Activated CD4-positive, alpha-beta memory T cell treated with anti-CD3 and anti-CD28 coated beads for 36 hours (primary cell): Measurements from ENCODE around the gene MCMBP. TPM values are rescaled to one million over a fixed set of nuclear protein-coding genes. Genes with fewer than 3 reads are reported as not detected.
"Not testable (repeated sequence)": the region's sequence is repeated elsewhere in the genome, so short reads cannot be mapped to it uniquely, and the experiment has no call there.

ENCODE experiments used
- CTCF ChIA-PET: fragments of 350-600 bp; sonication (Branson Sonifier 250); formaldehyde crosslinking; loops from one replicate; lab custom pipeline; 2021; ENCODE audit warnings: antibody characterized with exemption, inconsistent platforms; lab: Charles Lee
- POLR2A ChIA-PET: fragments of 350-600 bp; sonication (Branson Sonifier 250); formaldehyde crosslinking; loops from one replicate; lab custom pipeline; 2021; ENCODE audit warnings: antibody characterized with exemption; lab: Charles Lee
- DNase-seq: peaks from one replicate; pipeline ENCODE4 v3.0.0-alpha.2; 2020
- H3K27ac Mint-ChIP-seq: one replicate; pipeline ENCODE4 v1.8.0; 2021; ENCODE audit warnings: mixed read lengths
- H3K27me3 Mint-ChIP-seq: one replicate; pipeline ENCODE4 v1.8.0; 2021; ENCODE audit warnings: mixed read lengths
- H3K36me3 Mint-ChIP-seq: one replicate; pipeline ENCODE4 v1.8.0; 2021; ENCODE audit warnings: mixed read lengths
- H3K4me1 Mint-ChIP-seq: one replicate; pipeline ENCODE4 v1.8.0; 2021; ENCODE audit warnings: low read depth, mixed read lengths
- H3K4me3 Mint-ChIP-seq: one replicate; pipeline ENCODE4 v1.8.0; 2021; ENCODE audit warnings: mild to moderate bottlenecking, mixed read lengths
- H3K9me3 Mint-ChIP-seq: one replicate; pipeline ENCODE4 v1.8.0; 2021; ENCODE audit warnings: mixed read lengths
- intact Hi-C: fragments of 100-400 bp; cut with micrococcal nuclease; formaldehyde crosslinking; loops from one replicate; pipeline ENCODE4 v1.15.1; 2023
- total RNA-seq, 2 experiments: library from RNA; stranded (reverse); gene quantifications; one replicate each; pipeline ENCODE4 v1.2.3, GENCODE V29; 2021

Gene MCMBP, protein sequence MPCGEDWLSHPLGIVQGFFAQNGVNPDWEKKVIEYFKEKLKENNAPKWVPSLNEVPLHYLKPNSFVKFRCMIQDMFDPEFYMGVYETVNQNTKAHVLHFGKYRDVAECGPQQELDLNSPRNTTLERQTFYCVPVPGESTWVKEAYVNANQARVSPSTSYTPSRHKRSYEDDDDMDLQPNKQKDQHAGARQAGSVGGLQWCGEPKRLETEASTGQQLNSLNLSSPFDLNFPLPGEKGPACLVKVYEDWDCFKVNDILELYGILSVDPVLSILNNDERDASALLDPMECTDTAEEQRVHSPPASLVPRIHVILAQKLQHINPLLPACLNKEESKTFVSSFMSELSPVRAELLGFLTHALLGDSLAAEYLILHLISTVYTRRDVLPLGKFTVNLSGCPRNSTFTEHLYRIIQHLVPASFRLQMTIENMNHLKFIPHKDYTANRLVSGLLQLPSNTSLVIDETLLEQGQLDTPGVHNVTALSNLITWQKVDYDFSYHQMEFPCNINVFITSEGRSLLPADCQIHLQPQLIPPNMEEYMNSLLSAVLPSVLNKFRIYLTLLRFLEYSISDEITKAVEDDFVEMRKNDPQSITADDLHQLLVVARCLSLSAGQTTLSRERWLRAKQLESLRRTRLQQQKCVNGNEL
- 10 to 100 TPM; 90.8 to 92.8 TPM for total RNA-seq

DNA sequence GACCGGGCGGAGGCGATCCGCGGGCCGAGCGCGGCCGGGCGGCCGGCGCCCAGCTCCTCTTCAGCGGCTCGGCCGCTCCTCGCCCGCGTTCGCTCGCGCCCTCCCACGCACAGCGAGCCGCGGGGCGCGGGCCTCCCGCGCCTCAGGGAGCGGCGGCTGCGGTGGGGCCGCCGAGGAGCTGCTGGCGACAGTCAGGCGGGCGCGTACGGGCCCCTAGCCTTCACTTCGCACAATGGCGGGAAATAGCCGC, at the start of gene MCMBP:
Gene MCMBP (minus strand): TSS at position 234 of the 250 bp plus-strand sequence. CDS start 259 bp downstream, outside the sequence.
- Mint-ChIP-seq H3K27ac (peak within 1 kb of the TSS; percentile 89), H3K4me1 (peaks cover 35% of the 10 kb centered on the region), H3K9me3 (no peaks in the 10 kb centered on the region), H3K27me3 (no peaks in the 10 kb centered on the region), H3K4me3 (peak within 1 kb of the TSS; percentile 91), H3K36me3 (peaks cover 2% of the 10 kb centered on the region)
- ChIA-PET POLR2A (interaction anchor here (0.6 to 3.4 kb wide), 12 partner anchors 10 to 275 kb away, joined by 3 to 36 read pairs (median 4); partner anchors contain the start of genes BAG3, INPP5F, SEC23IP and TIAL1), CTCF (interaction anchor here (0.6 to 5.4 kb wide), 10 partner anchors 10 to 267 kb away, joined by 3 to 60 read pairs (median 4); partner anchors contain the start of genes INPP5F and SEC23IP)
- DNase-seq, result no peak
- intact Hi-C loops, result loop anchor here (1.0 to 5.0 kb wide), 4 partner anchors 10 to 665 kb away; partner anchors contain the start of genes GRK5 and TIAL1

DNA sequence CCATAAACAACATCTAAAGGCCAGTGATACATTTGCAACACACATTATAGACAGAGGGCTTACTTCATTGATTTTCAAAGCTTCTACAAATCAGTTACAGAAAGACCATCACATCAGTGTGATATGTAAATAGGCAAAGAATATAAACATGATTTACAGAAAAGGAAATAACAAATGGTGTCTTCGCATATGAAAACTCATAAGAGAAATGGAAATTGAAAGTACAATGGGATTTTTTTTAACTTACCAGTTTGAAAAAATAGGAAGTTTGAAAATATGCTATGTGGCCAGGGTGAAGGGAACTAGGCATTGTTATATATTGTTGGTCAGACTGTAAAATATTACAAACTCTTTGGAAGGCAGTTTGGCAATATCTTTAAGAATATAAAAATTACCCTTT, 47.2 kb upstream of the MCMBP start:
- no peak overlapping the region for H3K27ac Mint-ChIP-seq
- H3K4me3 Mint-ChIP-seq, result no peak overlapping the region
- POLR2A ChIA-PET, result no interaction called here

DNA sequence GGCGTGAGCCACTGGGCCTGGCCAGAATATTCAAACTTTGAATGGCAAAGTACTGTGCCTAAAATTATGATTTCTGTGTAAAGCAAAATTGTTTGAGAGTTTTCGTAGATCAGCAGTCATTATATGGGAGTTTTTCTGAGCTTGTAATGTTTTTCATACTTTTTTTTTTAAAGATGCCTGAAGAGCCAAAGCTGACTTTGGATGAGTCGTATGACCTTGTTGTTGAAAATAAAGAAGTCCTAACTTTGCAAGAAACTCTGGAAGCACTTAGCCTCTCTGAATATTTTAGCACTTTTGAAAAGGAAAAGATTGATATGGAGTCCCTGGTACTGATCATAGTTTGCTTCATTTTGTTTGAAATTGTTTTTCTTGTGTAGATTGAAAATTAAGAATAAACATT, 46.6 kb upstream of the MCMBP start:
- intact Hi-C loops, result no loop called here
- Mint-ChIP-seq H3K4me3 (no peak overlapping the region), H3K4me1 (peaks cover 9% of the 10 kb centered on the region), H3K27ac (no peak overlapping the region), H3K27me3 (no peaks in the 10 kb centered on the region), H3K9me3 (no peaks in the 10 kb centered on the region), H3K36me3 (peaks cover 43% of the 10 kb centered on the region)
- ChIA-PET POLR2A (no interaction called here), CTCF (interaction anchor here (1.1 kb wide), 1 partner anchor 46 kb away, joined by 3 read pairs; no protein-coding TSS in a partner anchor)
- DNase-seq, result no peak

More for the DNA sequence above, 47.2 kb upstream of the MCMBP start:
- peaks cover 9% of the 10 kb centered on the region for H3K4me1 Mint-ChIP-seq
- H3K36me3 Mint-ChIP-seq, result peaks cover 40% of the 10 kb centered on the region
- no peak for DNase-seq
- intact Hi-C loops, result loop anchor here (5.0 kb wide), 1 partner anchor 233 kb away; no protein-coding TSS in a partner anchor
- no peaks in the 10 kb centered on the region for H3K9me3 Mint-ChIP-seq
- no peaks in the 10 kb centered on the region for H3K27me3 Mint-ChIP-seq
- CTCF ChIA-PET, result interaction anchor here (1.4 kb wide), 1 partner anchor 8 kb away, joined by 4 read pairs; no protein-coding TSS in a partner anchor

DNA sequence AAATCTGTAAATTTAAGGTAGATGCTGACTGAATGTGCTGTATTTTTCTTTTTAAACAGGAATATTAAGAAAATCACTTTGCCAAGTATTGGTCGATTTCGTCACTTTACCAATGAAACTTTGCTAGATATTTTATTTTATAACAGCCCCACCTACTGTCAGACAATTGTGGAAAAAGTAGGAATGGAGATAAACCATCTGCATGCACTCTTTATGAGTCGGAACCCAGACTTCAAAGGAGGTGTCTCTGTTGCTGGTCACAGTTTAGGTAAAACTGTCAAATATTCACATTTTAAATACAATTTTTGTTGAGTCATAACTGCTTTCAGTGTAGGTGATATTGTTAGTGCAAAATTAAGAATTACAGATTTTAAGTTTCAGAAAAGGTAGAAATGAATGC, 45.1 kb upstream of the MCMBP start:
- H3K9me3 Mint-ChIP-seq, result no peaks in the 10 kb centered on the region
- H3K4me1 Mint-ChIP-seq, result peaks cover 9% of the 10 kb centered on the region
- no peak for DNase-seq
- no peaks in the 10 kb centered on the region for H3K27me3 Mint-ChIP-seq
- H3K4me3 Mint-ChIP-seq, result no peak overlapping the region
- no peak overlapping the region for H3K27ac Mint-ChIP-seq
- ChIA-PET POLR2A (no interaction called here), CTCF (no interaction called here)
- H3K36me3 Mint-ChIP-seq, result peaks cover 49% of the 10 kb centered on the region
- intact Hi-C loops, result no loop called here

DNA sequence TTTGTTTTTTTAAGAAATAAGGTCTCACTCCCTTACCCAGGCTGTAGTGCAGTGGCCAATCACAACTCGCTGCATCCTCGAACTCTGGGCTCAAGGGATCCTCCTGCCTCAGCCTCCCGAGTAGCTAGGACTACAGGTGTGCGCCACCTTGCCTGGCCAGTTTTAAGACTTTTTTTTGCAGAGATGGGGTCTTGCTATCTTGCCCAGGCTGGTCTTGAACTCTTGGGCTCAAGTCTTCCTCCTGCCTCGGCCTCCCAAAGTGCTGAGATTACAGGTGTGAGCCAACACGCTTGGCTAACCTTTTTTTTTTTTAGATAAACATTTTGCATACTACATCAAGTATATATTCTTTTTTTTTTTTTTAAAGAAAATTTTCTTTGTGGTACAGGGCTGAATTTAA, 38.0 kb upstream of the MCMBP start:
- H3K27ac Mint-ChIP-seq, result no peak overlapping the region
- intact Hi-C loops, result no loop called here
- no peak overlapping the region for H3K4me3 Mint-ChIP-seq
- H3K9me3 Mint-ChIP-seq, result no peaks in the 10 kb centered on the region
- ChIA-PET CTCF (no interaction called here), POLR2A (no interaction called here)
- peaks cover 34% of the 10 kb centered on the region for H3K36me3 Mint-ChIP-seq
- no peaks in the 10 kb centered on the region for H3K27me3 Mint-ChIP-seq
- no peaks in the 10 kb centered on the region for H3K4me1 Mint-ChIP-seq
- no peak for DNase-seq

DNA sequence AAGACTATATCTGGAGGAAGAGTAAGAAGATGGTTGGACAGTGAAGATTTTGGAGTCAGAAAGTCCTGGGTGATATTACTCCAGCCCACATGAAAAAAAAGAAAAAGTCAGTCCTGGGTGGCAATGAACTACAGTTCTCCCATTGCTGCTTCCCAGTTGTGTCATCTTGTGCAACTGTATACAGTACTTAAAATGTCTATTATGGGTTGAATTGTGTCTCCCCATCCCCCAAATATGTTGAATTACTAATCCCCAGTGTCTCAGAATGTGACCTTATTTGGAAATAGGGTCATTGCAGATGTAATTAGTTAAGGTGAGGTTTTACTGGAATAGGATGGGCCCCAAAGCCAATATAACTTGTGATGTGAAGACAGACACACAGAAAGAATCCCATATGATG, 35.5 kb upstream of the MCMBP start:
- Mint-ChIP-seq H3K4me1 (no peaks in the 10 kb centered on the region), H3K9me3 (no peaks in the 10 kb centered on the region), H3K4me3 (no peak overlapping the region), H3K27ac (no peak overlapping the region), H3K27me3 (no peaks in the 10 kb centered on the region), H3K36me3 (peaks cover 38% of the 10 kb centered on the region)
- no peak for DNase-seq
- intact Hi-C loops, result no loop called here
- ChIA-PET POLR2A (no interaction called here), CTCF (no interaction called here)

DNA sequence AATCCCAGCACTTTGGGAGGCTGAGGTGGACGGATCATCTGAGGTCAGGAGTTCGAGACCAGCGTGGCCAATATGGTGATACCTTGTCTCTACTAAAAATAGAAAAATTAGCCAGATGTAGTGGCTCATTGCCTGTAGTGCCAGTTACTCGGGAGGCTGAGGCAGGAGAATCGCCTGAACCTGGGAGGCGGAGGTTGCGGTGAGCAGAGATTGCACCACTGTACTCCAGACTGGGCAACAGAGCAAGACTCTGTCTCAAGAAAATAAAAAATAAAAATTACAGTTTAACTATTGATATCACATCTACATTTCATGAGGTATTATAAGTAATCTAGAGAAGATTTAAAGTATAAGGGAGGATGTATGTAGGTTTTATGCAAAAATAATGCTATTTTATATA, 35.1 kb upstream of the MCMBP start:
- CTCF ChIA-PET, intact Hi-C loops, H3K4me1 Mint-ChIP-seq, H3K27me3 Mint-ChIP-seq, H3K9me3 Mint-ChIP-seq, H3K27ac Mint-ChIP-seq, H3K4me3 Mint-ChIP-seq, DNase-seq, POLR2A ChIA-PET: not testable (repeated sequence)
- peaks cover 37% of the 10 kb centered on the region for H3K36me3 Mint-ChIP-seq

DNA sequence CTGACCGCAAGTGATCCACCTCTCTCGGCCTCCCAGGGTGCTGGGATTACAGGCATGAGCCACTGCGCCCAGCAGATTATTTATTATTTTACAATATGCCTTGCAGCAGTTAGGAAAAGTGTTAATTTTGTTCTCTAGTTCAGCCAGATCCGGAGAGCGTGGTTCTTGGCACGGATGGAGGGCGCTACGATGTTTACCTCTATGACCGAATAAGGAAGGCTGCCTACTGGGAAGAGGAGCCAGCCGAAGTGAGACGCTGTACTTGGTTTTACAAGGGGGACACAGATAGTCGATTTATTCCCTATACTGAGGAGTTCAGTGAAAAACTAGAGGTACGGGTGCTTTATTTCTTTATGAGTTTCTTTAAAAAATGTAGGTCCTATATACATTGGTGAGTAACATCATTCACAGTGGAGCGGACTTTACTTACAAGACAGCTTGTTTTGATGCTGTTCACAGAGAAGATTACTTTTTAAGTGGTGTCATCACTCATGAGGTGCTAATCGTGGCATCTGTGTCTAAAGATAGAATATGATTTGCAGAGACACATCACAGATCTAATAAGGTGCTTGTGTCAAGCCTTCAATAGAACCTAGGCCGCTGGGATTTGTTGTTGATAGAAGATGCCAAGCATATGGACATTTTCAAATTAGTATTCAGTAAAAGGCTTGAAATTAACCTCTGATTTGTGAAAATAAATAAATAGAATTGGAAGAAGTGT, 31.5 kb upstream of the MCMBP start:
- intact Hi-C loops, result no loop called here
- H3K4me1 Mint-ChIP-seq, result peaks cover 6% of the 10 kb centered on the region
- H3K4me3 Mint-ChIP-seq, result no peak overlapping the region
- ChIA-PET POLR2A (no interaction called here), CTCF (interaction anchor here (1.0 kb wide), 1 partner anchor 45 kb away, joined by 3 read pairs; no protein-coding TSS in a partner anchor)
- no peak overlapping the region for H3K27ac Mint-ChIP-seq
- no peaks in the 10 kb centered on the region for H3K27me3 Mint-ChIP-seq
- H3K36me3 Mint-ChIP-seq, result peaks cover 31% of the 10 kb centered on the region
- no peaks in the 10 kb centered on the region for H3K9me3 Mint-ChIP-seq
- no peak for DNase-seq

DNA sequence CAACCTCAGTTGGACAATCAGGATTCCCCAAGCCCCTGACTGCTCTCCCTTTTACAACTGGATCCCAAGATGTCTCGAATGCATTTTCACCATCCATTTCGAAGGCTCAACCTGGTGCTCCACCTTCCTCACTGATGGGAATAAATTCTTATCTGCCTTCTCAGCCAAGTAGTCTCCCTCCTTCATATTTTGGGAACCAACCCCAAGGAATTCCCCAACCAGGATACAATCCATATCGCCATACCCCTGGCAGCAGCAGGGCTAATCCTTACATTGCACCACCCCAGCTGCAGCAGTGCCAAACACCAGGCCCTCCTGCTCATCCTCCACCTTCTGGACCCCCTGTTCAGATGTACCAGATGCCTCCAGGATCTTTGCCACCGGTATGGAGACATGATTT, 25.9 kb upstream of the MCMBP start:
- intact Hi-C loops, result no loop called here
- Mint-ChIP-seq H3K27me3 (no peaks in the 10 kb centered on the region), H3K9me3 (no peaks in the 10 kb centered on the region), H3K36me3 (peaks cover 26% of the 10 kb centered on the region), H3K4me3 (no peak overlapping the region), H3K27ac (no peak overlapping the region), H3K4me1 (peaks cover 49% of the 10 kb centered on the region)
- ChIA-PET CTCF (no interaction called here), POLR2A (interaction anchor here (0.5 kb wide), 1 partner anchor 265 kb away, joined by 3 read pairs; no protein-coding TSS in a partner anchor)
- no peak for DNase-seq

DNA sequence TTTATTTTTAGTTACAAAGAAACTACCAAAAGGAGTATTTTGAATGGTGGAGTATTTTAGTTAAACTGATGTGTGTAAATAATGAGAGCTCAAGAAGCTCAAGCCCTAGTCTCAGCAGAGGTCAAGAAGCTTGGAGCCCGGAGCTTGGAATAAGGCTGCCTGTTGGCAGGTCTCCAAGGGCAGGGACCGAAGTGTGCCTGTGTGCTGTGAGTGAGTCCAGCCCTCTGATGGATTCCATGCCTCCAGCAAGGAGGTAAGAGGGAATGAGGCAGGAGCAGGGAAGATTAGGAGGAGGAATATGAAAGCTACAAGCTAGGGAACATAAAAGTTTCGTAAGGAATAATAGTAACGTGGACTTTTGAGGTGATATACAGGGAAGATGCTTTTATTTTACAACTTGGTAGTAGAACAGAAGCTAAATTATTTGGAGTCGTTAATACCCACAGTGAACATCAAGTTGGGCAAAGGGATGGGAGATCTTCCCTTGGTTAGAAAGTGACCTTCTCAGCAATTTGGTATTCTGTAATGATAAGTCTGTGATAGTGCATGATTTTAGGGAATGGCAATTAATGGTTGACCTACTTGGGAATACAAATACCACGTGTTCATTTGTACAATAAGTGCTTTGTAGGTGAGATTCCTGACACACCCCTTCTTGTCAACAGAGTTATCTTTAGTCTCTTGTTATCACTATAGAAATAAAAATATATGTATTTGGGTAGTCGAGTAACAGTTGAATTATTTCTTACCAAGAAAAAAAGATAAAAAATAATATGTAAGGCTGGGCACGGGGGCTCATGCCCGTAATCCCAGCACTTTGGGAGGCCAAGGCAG, 24.5 kb upstream of the MCMBP start:
- H3K27me3 Mint-ChIP-seq, result no peaks in the 10 kb centered on the region
- CTCF ChIA-PET, result interaction anchor here (1.2 to 1.5 kb wide), 2 partner anchors 147 to 210 kb away, joined by 3 read pairs; no protein-coding TSS in a partner anchor
- no peak for DNase-seq
- POLR2A ChIA-PET, result interaction anchor here (0.6 kb wide), 1 partner anchor 24 kb away, joined by 3 read pairs; the partner anchor contains the start of gene MCMBP
- intact Hi-C loops, result no loop called here
- H3K36me3 Mint-ChIP-seq, result peaks cover 22% of the 10 kb centered on the region
- H3K4me1 Mint-ChIP-seq, result peaks cover 55% of the 10 kb centered on the region
- no peak overlapping the region for H3K4me3 Mint-ChIP-seq
- H3K9me3 Mint-ChIP-seq, result no peaks in the 10 kb centered on the region
- no peak overlapping the region for H3K27ac Mint-ChIP-seq

DNA sequence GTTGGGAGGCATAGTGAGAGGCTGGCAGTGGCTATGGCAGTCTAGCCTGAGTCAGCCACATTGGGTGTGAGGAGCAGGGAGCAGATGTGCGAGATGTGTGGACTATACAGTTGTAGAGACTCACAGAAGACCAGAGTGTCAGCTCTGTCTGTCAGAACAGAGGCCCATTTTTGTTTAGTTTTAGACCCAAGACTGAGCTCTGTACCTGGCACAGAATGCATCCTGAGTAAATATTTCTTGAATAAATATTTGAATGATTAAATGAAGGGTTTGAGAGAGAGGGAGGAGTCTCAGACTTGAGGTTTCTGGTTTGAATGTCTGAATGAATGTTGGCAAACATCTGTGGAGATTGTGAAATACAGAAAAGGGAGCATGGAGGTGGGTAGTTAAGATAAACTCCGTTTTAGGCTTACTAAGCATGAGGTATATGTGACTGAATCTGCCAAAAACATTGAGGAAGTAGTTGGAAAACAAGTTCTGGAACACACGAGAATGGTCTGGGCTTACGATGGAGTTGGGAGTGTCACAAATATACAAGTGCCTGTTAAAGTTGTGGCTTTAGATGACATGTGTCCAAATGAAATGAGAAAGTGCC, 23.5 kb upstream of the MCMBP start:
- peaks cover 22% of the 10 kb centered on the region for H3K36me3 Mint-ChIP-seq
- peaks cover 56% of the 10 kb centered on the region for H3K4me1 Mint-ChIP-seq
- H3K9me3 Mint-ChIP-seq, result no peaks in the 10 kb centered on the region
- H3K27me3 Mint-ChIP-seq, result no peaks in the 10 kb centered on the region
- no peak overlapping the region for H3K27ac Mint-ChIP-seq
- DNase-seq, result no peak
- ChIA-PET POLR2A (no interaction called here), CTCF (interaction anchor here (1.2 to 1.5 kb wide), 2 partner anchors 146 to 209 kb away, joined by 3 read pairs; no protein-coding TSS in a partner anchor)
- intact Hi-C loops, result no loop called here
- H3K4me3 Mint-ChIP-seq, result no peak overlapping the region
